Tibial nerve (tissue), 3 donors: ENCODE measurements around the gene PPT1.

ENCODE experiments used
- CTCF ChIP-seq, 5 experiments: fragments of 200-600 bp in 3 of 5; fragments of 450-650 bp in 2 of 5; sonication (generic) in 3 of 5; IDR thresholded peaks; one replicate each; pipeline ENCODE4 v1.5.1; 2016 to 2019; ENCODE audit warnings: antibody characterized with exemption in 5 of 5, mild to moderate bottlenecking in 3 of 5, moderate library complexity in 2 of 5
- POLR2A ChIP-seq, 2 donors: fragments of 450-650 bp; IDR thresholded peaks; one replicate each; pipeline ENCODE4 v1.6.1; 2017; ENCODE audit warnings: antibody characterized with exemption in 2 of 2, mild to moderate bottlenecking in 2 of 2, moderate library complexity in 2 of 2

- TF ChIP-seq CTCF (IDR thresholded peaks at IDR 0.05) (no peak), POLR2A (IDR thresholded peaks at IDR 0.05) (no peak)
These were observed 43.3 kb upstream of the PPT1 start for GRCh38 chr1:40140211-40140973.
